GM23248 (cell line): ENCODE measurements around the gene SOWAHB.

ENCODE experiments used
- EZH2 ChIP-seq: fragments of 200-600 bp; sonication (generic); IDR thresholded peaks from 2 replicates; pipeline ENCODE4 v1.6.1; 2018; ENCODE audit warnings: antibody characterized with exemption, mild to moderate bottlenecking; ENCODE audit not compliant: insufficient read depth, poor library complexity, severe bottlenecking
- EZH2phosphoT487 ChIP-seq: fragments of 200-600 bp; sonication (generic); IDR thresholded peaks from 2 replicates; pipeline ENCODE4 v1.6.1; 2018; ENCODE audit warnings: antibody characterized with exemption, moderate library complexity, mild to moderate bottlenecking, low read depth; ENCODE audit not compliant: insufficient read depth

GRCh38 chr4:76874176-76874575, 23.8 kb downstream of the SOWAHB start:
- TF ChIP-seq EZH2: no peak
- TF ChIP-seq EZH2phosphoT487: no peak
